HT-29 (cell line): ENCODE data around the gene CAPN11. TPM values are rescaled to one million over a fixed set of nuclear protein-coding genes. Genes with fewer than 3 reads are reported as not detected.

Source experiments
- DNase-seq: peaks from one replicate; pipeline ENCODE4 v3.0.0-alpha.2; 2015; ENCODE audit warnings: low spot score
- total RNA-seq: library from RNA; depleted of rRNA; stranded (reverse); fragments of >200 nt; shearing (Covaris generic); gene quantifications from 2 replicates; pipeline ENCODE4 v1.2.3, GENCODE V29; 2014; rRNA removed

Gene CAPN11
- total RNA-seq, result 0.23 TPM in 1 of 2 replicates, not detected in the other

DNA sequence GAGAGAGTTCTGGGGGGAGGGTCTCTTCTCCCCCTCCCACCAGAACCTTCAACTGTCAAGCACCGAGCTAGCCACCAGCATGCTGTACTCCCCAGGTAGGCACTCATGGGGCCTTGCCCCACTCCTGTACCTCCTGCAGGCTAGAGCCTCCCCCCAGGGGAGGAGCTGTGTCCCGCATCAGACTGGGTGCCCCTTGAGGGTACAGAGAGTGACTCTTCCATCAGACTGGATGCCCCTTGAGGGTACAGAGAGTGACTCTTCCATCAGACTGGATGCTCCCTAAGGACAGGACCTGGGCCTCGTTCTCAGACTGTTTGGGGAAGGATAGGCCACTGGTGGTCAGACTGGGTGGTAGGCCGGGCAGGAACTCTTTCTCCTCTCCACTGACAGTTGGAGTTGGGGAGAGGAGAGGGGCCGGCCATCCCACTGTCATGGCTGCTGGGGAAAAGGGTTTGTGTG is at the start of gene CAPN11:
TSS of gene CAPN11 (plus strand) at position 51 of the 459 bp plus-strand sequence. CDS start at position 80, 29 bp downstream.
- DNase-seq, result no peak

DNA sequence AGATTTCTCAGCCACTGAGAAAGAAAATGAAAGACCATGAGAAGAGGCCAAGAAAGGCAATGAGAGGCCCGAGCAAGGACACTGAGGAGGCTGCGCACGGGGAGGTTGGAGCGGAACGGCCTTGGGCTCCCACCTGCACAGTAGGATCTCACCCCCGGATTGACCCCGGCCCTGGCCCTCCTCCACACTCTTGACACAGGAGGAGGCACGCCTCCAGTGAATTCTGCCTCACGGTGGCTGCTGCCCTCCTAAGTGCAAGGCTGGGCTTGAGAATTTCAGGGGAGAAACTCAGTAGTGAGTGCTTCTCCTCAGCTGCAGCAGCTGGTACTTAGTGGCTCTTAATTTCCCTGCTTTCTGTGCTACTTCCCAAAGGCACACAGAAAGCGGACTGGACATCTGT is 49.4 kb upstream of the CAPN11 start:
- DNase-seq, result no peak

DNA sequence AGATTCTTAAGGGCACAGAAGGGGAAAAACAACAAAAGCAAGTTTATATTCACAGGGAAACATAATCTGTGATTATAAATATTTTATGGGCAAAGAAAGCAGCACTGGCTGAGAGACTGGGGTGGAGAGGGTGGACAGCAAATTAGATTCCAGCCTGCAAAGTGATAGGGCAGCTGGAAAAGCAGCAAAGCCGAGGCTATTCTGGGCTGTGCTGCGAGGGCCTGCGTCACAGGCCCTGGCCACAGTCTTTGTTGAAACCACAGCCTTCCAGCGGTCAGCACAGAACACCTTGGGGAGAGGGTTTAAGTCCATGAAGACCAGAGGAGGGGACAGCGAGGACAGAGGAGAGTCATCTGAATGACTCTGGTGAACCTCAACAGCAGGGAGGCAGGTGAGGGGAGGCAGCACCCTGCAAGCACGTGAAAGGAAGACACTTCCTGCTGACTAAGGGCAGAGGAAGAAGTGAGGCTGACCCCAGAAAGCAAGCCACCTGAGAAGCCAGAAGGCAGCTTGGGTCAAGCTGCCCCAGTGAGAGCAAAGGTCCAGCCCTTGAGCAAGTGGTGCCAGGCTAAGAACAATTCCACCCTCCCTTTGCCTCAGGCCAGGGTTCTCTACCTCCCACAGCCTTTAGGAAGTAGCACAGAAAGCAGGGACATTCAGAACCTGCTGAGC is 48.5 kb upstream of the CAPN11 start:
- no peak for DNase-seq

DNA sequence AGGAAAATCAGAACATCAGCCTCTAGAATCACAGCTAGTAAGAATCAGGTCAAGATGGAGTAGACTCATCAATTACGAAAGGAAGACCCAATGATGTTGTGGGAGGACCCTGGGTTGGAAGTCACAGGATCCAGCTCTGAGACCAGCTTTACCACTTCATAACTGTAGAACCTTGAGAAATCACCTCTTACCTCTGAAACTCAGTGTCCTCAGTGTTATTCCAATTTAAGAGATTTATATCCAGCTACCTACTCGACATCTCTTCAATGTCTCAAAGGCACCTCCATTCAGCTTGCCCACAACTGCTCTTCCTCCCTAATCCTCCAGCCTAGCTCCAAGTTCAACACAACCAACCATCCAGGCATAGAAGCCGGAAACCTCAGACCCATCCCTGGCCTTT is 47.7 kb upstream of the CAPN11 start:
- no peak for DNase-seq

DNA sequence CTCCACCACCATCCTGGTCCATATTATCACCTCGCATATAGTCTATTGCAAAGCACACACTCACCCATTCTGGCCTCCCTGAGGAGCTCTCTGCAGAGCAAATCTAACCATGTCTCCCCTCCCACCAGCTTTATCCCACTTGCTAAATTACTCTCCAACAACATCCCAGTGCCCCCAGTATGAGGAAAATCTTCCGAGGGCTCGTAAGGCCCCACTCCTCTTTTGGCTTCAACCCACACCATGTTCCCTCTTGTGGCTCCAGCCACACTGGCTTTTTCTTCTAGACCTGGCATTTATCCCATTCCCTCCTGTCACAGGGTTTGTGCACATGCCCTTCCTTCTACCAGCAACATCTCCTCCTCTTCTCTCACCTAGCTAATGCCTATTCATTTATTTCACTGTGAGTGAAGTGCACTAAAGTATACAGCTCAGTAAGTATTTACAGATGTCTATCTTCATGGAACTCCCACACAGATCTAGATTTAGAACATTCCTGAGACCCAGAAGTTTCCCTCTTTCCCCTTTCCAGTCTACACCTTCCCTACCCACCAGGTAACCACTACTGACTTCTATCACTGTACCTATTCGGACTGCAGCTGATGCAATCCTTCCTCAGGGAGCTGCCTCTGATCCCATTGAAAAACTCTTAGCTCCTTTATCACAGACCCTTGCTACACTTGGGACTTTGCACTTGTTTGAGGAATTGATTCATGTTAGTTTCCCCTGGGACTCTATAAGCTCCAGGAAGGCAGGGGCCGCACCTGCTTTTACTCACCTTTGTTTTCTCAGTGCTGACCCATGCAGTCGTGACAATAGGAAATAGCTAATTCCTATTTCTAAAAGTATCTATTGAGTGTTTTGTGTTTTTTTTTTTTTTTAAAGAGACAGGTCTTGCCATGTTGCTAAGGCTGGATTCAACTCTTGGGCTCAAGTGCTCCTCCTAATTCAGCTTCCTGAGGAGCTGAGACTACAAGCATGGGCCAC is 46.9 kb upstream of the CAPN11 start:
- DNase-seq, result no peak

DNA sequence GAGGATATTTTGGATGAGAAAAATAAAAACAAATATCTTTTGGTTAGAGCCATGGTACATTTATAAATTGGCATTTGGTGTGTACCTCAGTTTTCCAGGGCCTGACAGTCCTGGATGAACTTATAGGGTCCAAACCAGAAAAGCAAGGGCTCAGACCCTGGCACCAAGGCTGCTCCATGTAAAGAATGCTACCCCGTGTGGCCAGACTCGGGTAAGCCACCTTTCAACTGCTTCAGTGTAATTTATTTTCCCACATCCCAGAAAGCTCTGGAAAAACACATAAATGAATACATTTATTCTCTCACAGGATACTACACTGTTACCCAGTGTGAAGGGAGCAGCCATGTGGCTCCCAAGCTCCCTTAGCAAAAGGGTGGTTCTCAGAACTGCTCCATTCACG is 45.2 kb upstream of the CAPN11 start:
- DNase-seq, result no peak

DNA sequence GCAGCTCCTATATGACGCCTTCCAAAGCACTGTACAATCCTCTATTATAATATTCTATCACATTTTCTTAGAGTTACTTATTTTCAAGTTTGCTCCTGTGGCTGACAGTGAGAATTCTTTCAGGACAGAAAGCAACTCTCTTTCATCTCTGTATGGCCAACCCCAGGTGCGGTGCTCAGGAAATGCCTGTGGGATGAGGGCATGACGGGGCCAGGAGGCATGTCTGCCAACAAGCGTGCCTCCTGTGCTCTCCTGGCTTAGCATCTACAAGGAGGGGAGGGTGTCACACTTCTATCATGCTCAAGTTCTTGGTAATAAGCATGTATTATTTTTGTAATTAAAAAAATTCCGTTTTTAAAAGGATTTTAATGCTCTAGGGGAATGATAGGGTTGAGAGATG is 42.8 kb upstream of the CAPN11 start:
- no peak for DNase-seq

DNA sequence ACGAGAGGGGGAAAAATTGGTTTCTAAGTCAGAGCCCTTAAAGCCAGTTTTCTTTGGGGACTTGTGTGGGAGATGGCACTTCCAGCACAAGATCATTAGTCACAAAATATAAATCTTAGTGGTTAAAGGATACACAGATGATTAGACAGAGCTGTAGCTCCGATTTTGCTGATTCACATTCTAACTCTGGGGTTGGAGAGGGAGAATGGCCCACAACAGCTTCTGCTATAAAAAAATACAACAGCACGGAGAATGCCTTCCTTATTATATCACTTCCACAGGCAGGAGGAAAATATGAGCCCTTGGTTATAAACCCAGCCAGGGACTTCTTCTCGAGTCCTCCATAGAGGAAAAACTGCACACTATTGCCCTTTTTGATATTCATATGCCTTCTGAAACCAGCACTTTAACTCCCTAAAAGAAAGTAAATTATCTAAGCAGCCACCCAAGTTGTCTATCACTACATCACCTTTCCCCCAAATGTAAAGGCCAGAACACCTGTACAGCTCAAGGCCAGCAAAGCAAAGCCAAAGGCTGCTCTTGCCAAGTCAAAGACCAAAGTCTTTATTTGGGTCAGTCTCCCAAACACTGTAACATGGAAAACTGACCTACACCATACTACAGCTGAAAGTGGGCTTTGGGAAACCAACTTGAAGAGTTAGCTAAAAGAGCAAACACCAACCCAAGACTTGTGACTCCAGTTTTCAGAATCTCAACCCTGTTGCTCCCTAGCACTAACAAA is 41.8 kb upstream of the CAPN11 start:
- no peak for DNase-seq

DNA sequence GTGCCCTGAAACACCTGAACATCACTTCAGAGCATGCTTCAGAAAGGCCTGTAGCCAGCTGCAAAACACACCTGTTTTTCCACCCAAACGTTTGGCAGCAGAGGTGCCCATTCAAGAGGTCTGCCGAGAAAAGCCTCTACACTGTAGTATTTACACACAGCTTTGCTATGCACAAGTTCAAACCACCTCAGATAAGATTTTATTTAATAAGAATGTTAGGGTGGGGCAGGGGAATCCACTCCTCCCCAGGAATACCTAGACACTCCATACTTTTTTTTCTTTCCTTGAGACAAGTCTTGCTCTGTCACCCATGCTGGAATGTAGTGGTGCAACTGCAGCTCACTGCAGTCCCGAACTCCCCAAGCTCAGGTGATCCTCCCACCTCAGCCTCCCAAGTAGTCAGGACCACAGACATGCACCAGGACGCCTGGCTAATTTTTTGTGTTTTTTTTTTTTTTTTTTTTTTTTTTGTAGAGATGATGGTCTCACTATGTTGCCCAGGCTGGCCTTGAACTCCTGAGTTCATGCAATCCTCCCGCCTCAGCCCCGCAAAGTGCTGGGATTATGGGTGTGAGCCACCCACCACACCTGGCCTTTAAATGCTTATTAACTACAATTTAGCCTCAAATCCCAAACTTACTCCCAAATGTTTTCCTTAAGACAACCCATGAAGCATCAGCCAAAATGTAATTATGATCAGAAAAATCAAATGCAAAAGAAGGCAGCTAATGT is 41.1 kb upstream of the CAPN11 start:
- DNase-seq, result peak; percentile 43

DNA sequence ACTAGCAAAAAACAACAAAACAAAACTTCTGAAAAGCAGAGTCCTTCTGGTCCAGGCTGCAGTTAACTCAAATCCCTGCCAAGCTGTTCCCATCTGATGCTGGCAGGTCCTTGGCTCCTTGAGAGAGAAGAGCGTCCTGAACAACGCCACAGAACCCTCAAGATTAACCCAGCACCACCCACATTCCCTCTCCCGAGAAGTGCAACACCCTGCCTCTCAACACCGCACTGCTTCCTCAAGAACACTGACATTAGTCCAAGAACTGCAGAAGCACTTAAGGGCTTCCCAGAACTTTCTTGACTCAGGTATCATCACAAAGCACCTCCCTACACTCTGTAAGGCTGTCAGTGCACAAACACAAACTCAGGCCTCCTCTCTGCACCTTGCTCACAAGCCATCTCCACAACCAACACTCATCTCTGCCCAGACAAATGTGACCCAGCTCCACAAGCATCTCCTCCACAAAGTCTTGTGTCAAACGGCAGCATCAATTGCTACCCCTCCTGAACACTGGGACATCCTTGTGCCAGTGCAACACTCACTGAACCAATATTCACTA is 38.8 kb upstream of the CAPN11 start:
- DNase-seq, result peak; percentile 56

DNA sequence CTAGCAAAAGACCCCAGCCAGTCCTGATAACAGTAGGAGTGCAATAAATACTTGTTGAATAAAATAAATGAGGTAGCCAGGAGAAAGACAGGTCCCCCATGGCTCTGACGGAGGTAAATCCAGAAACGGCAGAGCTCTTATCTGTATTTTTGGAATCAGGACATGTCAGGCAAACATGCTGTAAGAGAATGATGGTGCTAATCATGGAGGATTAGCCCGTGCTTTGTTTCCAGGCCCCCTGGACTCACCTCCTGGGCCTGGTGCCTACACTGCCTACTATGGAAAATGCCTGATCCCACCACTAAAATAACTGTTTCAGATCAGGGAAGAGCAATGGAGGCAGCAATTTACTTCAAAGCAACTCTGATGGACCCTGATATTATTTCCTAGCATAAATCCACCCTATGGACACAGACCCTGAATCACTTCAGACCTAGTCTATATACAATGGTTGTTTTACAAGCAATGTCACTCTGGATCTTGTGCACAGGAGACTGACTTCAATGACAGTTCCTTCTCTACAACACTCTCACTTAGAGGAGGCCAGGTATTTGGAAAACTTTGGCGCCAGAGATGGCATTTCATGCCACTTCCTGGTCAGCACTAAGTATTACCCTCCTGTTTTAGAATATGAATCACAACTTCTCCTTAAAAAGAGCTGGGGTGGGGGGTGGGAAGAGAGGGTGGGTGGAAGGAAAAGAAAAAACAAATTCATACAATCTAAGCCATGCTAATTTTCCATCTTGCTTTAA is 37.8 kb upstream of the CAPN11 start:
- no peak for DNase-seq

DNA sequence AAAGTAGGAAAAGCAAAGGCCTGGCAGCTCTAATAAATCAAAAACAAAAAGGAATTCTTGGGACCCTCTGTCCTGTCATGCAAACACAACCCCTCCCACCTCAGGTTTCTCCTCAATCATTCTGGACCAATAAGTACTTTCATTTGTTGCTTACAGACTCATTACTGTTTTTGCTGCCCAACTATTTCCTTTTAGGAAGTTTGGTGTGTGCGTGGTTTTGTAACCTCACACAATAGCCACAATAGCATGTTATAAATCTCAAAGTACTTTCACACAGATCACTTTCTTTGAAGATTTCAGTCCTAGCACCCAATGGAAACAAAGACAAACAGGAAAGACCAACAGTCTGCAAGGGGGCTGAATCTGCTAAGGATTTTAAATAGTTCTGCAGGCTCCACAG is 35.8 kb upstream of the CAPN11 start:
- DNase-seq, result no peak

DNA sequence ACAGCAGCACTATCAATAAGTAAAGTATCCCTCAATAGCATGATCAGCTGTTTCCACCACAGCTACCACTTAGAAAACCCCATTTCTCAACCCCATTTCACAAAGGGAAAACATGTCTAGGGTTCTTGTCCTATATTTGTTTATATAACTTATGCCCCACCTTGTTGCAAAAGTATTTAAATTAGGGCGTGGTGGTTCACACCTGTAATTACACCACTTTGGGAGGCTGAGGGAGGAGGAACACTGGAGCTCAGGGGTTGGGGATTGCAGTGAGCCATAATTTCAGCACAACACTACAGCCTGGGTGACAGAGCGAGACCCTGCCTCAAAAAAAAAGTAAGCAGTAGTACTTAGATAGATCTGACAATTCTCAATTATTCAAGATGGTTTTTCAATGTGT is 35.1 kb upstream of the CAPN11 start:
- DNase-seq, result no peak

DNA sequence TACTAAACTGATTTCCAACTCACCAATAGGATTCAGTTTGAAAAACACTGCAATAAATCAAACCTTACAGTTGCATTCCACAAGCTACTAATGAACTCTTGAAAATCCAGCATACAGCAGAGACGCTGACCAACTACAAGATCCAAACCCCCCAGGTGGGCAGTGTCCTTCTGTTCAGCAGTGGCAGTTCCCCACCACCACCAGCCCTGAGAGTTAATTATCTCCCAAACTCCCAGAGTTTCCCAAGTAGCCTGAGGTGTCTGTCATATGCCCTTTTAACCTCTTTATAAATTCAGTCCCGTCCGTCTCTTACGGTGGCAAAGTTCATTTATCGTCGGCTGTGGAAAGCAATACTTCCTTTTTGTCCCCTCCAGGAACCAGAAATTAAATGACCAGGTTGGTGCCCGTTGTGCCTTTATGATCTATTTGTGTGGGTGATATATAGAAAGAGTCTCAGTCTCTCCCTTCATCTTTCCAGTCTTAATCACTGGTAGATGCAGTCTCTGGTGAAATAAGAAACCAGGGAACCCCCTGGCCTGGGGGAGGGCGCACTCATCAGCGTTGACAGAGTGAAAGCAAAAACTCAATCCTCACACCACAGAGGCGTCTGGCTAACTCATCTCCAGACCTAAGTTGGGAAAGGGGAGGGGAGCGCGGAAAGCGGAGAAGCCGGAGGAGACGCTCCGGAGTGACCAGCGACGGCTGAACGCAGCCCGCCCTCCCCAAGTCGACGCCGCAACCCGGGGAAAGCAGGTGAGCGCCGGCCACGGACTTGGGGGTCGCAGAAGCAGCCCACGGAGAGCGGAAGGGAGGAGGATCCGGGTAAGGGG is 32.1 kb upstream of the CAPN11 start:
- peak; percentile 43 for DNase-seq

DNA sequence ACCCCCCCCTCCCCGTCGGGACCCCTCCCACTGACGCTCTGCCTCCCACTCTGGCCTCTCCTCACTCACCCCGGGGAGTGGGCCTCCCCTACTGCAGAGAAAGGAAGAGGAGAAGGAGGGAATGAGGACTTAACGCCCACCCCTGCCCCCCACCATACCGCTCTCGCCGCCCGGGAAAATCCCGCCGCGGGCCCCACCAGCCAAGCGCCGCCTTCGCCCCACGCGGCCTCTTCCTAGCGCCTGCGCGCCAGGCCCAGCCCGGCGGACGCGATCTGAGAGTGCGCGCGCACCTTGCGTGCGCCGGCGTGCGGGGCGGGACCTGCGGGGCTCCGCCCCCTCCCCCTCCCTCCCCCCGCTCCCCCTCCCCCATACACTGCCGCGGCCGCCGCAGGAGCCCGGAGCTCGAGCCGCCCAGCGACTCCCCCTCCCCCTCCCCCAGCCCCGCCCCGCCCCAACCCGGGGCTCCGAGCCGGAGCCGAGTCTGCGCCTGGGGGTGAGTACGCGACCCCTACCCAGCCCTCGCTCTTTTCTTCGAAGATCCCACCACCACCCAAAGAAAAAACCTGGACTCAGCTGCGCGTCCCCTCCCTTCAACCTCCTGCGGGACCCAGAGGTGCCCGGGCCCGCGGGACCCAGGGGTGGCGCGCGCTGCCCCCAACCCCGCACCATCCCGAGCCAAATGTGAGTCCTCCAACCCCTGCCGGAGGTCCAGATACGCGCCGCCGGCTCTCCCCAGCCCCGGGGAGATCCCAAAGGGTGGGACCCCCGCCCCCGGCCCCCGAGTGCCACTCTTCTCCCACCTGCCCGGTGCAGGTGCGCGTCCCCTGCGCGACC is 31.2 kb upstream of the CAPN11 start, which contains the start of the genes MRPL14 and TMEM63B:
TSS of gene MRPL14 (minus strand) at position 267 of the 834 bp plus-strand sequence. CDS start 10,841 bp downstream, outside the sequence.
TSS of gene TMEM63B (plus strand) at position 369 of the 834 bp plus-strand sequence. CDS start 7,031 bp downstream, outside the sequence.
- peak; percentile 86 for DNase-seq

DNA sequence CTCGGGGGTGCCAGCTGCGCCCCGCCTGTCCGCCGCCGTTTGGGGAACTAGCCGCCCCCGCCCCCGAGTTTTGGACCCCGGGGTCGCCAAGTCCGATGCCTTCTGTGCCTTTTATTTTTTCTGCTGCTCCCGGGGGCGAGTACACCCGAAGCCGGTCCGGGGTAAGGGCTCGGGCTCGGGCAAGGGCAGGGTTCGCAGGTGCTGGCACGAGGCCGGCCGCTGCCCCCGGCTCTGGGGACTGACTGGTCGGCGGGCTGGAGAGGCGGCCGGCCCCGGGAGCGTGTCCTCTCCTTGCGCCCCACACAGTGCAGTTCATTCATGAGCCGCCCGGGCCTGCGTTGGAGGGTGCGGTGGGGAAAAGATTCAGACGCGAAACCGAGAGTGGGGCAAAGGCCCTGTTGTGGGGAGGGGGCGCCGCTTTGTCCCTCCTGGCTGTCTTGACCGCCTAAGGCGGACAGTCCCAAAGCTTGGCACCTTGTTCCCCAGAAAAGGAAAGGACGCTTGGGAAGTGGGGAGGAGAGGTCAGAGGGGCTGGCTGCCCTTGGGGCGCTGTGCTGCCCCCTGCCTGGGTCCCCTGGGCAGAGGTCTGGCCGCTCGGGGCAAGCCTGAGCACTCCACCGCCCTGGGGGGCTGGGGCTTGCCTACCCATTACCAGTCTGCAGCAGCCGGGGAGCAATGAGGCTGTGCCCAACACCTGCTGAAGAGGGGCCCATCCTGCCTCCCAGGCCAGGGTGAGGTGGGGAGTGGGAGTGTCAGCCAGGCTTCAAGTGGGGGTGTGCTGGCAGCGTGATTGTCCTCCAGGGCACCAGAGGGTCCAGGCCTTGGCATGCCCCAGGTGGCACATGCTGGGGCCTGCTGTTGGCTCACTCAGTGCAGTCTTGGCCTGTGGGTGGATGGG is 30.4 kb upstream of the CAPN11 start:
- peak; percentile 33 for DNase-seq

DNA sequence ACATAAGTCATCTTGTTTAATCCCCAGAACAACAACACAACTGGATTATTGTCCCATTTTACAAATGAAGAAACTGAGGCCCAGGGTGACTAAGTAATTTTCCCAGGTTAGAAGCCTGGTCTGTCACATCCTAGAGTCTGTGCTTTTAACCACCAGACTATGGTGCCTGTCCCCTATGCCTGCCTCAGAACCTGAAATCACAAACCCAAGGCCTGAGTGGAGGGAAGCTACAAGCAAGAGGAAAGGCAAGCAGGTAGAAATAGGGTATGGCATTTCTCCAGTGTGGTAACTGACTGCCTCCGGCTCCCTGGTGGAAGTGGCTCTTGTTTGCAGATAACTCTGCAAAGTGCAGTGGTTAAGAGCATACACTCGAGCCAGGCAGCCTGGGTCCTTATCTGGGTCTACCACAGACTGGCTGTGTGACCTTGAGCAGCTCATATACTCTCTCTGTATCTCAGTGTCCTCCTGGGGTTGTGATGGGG is 28.7 kb upstream of the CAPN11 start:
- DNase-seq, result no peak
